GM12873 (cell line): ENCODE results near the gene CCDC30.

Source experiments
- TF ChIP-seq, protein P1 (sequence below): IDR thresholded peaks from 2 replicates; pipeline ENCODE4 v1.5.1; 2012; ENCODE audit warnings: low read depth, mild to moderate bottlenecking, moderate library complexity, low read length, control low read depth; ENCODE audit not compliant: insufficient read depth; ENCODE audit errors: missing control alignments

CCDC30 gene

DNA sequence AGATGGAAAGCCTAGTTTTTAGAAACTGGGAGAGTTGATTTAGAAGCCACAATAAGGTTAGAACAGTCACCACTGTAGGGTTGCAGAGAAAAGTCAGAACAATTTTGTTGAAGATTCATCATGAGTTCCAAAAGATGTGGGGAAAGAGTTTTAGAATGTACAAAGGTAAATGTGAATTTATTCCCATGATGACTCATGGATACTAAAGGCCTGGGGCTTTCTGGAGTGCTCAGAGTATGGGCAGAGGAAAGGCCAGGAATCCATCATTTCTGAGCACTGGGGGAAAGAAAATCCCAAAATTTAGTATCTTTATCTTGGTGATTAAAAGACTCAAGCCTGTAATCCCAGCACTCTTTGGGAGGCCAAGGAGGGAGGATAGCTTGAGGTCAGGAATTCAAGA lies 236.9 kb downstream of the CCDC30 start:
- TF ChIP-seq, protein P1, sequence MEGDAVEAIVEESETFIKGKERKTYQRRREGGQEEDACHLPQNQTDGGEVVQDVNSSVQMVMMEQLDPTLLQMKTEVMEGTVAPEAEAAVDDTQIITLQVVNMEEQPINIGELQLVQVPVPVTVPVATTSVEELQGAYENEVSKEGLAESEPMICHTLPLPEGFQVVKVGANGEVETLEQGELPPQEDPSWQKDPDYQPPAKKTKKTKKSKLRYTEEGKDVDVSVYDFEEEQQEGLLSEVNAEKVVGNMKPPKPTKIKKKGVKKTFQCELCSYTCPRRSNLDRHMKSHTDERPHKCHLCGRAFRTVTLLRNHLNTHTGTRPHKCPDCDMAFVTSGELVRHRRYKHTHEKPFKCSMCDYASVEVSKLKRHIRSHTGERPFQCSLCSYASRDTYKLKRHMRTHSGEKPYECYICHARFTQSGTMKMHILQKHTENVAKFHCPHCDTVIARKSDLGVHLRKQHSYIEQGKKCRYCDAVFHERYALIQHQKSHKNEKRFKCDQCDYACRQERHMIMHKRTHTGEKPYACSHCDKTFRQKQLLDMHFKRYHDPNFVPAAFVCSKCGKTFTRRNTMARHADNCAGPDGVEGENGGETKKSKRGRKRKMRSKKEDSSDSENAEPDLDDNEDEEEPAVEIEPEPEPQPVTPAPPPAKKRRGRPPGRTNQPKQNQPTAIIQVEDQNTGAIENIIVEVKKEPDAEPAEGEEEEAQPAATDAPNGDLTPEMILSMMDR: no peak

DNA sequence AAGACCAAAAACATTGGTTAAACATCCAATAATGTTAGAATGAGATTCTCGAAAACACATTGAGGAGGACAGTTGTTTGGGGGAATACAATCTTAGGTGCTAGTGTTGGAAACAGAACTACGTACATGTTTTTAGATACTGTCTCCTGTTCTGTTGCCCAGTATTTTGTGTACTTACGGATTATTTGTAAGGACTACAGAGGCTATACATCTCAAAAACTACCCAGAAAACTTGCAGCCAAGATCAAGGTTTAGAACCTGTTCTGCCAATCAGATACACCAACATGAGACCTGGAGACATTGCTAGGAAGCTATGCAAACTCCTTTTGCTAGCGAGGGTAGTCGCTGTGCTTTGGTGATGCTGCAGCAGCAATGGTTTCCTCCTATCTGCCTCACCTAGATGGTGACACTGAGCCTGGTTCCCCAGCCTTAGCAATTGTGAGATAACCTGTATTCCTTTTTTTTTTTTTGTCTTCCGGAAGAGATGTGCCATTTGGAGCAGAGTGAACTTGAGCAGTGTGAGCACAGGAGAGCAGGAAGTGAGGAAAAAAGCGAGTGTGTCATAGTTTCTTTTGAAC lies 240.9 kb downstream of the CCDC30 start:
- TF ChIP-seq, protein P1: no peak
